HTR-8/SVneo (cell line): ENCODE results near the gene HTRA3.

ENCODE experiments used
- DNase-seq: peaks from one replicate; pipeline ENCODE4 v3.0.0; 2011; ENCODE audit warnings: low spot score, mixed read lengths; ENCODE audit not compliant: insufficient read length
- FAIRE-seq: peaks from 2 replicates; lab custom pipeline; 2011; peaks lifted over from hg19 to GRCh38; lab: Jason Lieb, UNC

HTRA3 gene

GRCh38 chr4:8233672-8234484 is 35.7 kb upstream of the HTRA3 start:
- DNase-seq (no peak), FAIRE-seq (peak; percentile 80)

GRCh38 chr4:8234715-8235114 is 34.8 kb upstream of the HTRA3 start:
- DNase-seq (no peak), FAIRE-seq (no peak)

GRCh38 chr4:8235224-8235623 is 34.3 kb upstream of the HTRA3 start:
- no peak for FAIRE-seq
- DNase-seq = no peak

GRCh38 chr4:8235686-8236085 is 33.9 kb upstream of the HTRA3 start:
- DNase-seq (no peak), FAIRE-seq (no peak)

GRCh38 chr4:8236106-8236919 is 33.2 kb upstream of the HTRA3 start:
- DNase-seq = no peak
- no peak for FAIRE-seq

- FAIRE-seq = no peak
- no peak for DNase-seq
Observed at GRCh38 chr4:8236920-8237195, 32.7 kb upstream of the HTRA3 start.

- FAIRE-seq (no peak), DNase-seq (no peak)
Observed at GRCh38 chr4:8237256-8237989, 32.1 kb upstream of the HTRA3 start.

GRCh38 chr4:8238036-8238511 is 31.5 kb upstream of the HTRA3 start:
- no peak for FAIRE-seq
- no peak for DNase-seq

- FAIRE-seq (no peak), DNase-seq (no peak)
Observed at GRCh38 chr4:8238515-8239053, 31.0 kb upstream of the HTRA3 start.

GRCh38 chr4:8239226-8239625 is 30.3 kb upstream of the HTRA3 start:
- peak; percentile 95 for FAIRE-seq

GRCh38 chr4:8239661-8240060 is 29.9 kb upstream of the HTRA3 start:
- DNase-seq (no peak), FAIRE-seq (no peak)

More at GRCh38 chr4:8239226-8239625, 30.3 kb upstream of the HTRA3 start:
- DNase-seq = no peak

- FAIRE-seq (no peak), DNase-seq (no peak)
Observed at GRCh38 chr4:8240211-8241041, 29.1 kb upstream of the HTRA3 start.

GRCh38 chr4:8241211-8241779 is 28.3 kb upstream of the HTRA3 start:
- FAIRE-seq = no peak

GRCh38 chr4:8241895-8242696 is 27.5 kb upstream of the HTRA3 start:
- peak; percentile 65 for FAIRE-seq

More at GRCh38 chr4:8241211-8241779, 28.3 kb upstream of the HTRA3 start:
- no peak for DNase-seq

GRCh38 chr4:8242782-8243560 is 26.6 kb upstream of the HTRA3 start:
- FAIRE-seq = no peak
- DNase-seq = no peak

More at GRCh38 chr4:8241895-8242696, 27.5 kb upstream of the HTRA3 start:
- peak; percentile 96 for DNase-seq

GRCh38 chr4:8244001-8244757 is 25.4 kb upstream of the HTRA3 start:
- FAIRE-seq (no peak), DNase-seq (no peak)

GRCh38 chr4:8244931-8245460 is 24.6 kb upstream of the HTRA3 start:
- no peak for DNase-seq
- no peak for FAIRE-seq
